HG03159 (cell line): ENCODE measurements around the gene SCAPER.

Source experiments
- ATAC-seq: cut with Tn5 transposase; IDR thresholded peaks from one replicate; pipeline ENCODE4 v1.9.1; 2021; ENCODE audit warnings: mild to moderate bottlenecking, moderate library complexity; ENCODE audit not compliant: unreplicated experiment

SCAPER gene

DNA sequence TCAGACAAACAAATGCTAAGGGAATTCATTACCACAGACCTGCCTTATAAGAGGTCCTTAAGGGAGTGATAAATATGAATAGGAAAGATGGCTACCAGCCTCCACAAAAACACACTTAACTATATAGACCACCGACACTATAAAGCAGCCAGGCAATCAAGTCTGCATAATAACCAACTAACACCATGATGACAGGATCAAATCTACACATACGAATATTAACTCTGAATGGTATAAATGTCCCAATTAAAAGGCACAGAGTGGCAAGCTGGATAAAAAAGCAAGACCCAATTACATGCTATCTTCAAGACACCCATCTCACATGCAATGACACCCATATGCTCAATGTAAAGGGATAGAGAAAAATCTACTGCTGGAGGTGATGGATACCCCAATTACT, 221.1 kb downstream of the SCAPER start:
- no peak for ATAC-seq

- ATAC-seq: no peak
These were observed 222.3 kb downstream of the SCAPER start for GRCh38 chr15:76682833-76683232.

DNA sequence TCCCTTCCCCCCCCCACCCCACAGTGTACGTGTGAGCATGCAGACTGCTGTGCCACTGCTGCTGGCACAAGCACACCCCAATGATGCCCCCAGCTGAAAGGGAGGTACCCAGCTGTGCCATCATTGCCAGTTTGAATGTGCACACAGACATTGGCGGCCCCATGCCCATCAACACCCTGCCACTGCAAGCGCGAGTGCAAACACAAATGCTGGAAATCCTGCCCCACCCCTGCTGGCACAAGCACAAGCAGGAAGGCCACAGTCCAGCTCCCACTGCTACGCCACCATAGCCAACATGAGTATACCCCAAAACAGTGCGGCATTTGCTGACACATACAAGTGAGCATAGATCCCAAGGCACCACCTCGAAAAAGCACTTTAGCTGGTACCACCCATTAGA, 222.9 kb downstream of the SCAPER start:
- ATAC-seq: no peak

GRCh38 chr15:76678766-76679165, 226.4 kb downstream of the SCAPER start:
- no peak for ATAC-seq

DNA sequence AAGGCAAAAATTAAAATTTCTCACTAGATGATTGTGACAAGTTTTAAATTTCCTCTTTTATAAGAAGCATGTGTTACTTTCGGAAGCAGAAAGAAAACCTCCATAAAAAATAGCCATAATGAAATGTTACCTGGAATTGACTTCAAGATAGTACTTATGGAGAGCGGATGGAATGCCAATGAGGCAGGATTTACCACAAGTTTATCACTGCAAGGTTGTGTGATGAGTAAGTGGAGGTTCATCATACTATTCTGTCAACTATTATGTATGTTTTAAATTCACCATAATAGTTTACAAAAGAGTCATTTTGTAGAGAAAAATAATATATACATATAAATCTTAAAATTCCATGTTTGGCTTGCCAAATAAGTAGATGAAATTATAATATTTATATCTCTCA, 230.3 kb downstream of the SCAPER start:
- no peak for ATAC-seq

DNA sequence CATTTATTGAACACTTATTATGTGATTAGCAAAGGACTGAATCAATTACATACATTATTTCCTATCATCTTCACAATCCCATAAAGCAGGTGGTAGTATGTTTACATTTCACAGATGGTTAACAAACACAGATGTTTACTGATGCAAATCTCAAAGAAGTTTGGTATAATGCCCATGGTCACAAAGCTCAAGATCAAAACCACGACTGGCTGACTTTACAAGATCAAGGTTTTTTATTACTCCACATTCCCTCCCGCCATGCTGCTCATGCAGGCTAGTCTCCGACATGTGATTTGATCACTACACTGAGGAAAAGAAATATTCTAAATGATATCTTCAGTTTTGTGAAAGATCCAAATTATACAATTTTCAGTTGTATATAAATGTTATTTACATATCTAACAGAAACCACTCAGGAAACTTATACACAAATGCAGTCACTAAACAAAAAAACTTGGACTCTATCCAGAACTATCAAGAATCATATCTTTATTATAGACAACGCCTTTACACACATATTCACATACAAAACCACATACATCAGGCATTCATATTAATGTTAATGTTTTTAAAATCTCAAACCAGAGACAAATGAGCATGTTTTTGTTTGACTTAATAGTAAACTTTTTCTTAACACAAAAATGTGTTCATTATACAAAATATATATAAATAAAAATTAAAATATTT, 235.5 kb downstream of the SCAPER start:
- ATAC-seq: no peak

- no peak for ATAC-seq
These were observed 236.2 kb downstream of the SCAPER start for GRCh38 chr15:76668900-76669299.

DNA sequence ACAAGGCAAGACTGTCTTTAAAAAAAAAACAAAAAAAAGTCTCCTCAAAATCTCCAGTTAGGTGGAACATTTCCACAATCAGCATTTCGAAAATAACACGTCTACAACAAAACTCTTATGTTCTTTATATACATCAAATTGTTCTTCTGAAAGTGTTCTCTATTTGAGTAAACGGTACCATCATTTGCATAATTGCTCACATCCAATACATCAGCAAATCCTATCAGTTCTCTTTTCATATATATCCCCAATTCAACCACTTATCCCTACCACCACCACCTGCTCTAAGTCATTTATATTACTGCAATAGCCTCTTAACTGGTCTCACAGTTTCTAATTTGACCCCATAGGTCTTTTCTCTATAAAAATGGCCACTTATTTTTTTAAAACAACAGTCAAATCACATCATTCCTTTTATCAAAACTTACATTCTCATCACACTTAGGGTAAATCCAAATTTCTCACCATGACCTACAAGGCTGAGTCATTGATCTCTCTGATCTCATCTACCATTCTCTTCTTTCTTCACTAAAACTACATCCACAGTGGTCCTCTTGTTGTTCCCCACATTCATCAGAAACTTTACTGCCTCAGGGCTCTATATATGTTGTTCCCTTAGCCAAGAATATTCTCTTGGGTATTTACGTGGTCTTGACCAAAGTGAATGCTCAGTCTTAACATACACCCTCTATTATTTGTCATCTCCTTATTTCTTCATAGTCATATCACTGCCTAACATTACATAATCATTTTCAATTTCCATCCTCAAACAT, 237.0 kb downstream of the SCAPER start:
- no peak for ATAC-seq

DNA sequence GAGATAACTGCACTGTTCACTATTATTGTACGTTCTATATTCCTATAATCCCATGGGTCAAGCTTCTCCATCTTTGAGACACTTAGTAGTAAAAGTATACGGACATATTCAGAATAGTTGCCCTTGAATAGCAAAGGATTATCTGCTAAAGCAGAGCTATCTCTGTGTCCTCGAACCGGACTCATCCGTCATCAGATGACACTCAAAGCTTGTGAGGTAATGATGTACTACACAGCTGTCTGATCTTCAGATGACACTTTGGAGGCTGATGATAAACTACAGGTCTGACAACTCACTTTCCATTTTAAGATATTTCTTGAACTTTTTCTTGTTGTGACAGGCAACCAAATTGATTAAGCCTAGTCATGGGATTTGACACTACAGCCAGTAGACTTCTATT, 240.2 kb downstream of the SCAPER start:
- ATAC-seq: no peak

DNA sequence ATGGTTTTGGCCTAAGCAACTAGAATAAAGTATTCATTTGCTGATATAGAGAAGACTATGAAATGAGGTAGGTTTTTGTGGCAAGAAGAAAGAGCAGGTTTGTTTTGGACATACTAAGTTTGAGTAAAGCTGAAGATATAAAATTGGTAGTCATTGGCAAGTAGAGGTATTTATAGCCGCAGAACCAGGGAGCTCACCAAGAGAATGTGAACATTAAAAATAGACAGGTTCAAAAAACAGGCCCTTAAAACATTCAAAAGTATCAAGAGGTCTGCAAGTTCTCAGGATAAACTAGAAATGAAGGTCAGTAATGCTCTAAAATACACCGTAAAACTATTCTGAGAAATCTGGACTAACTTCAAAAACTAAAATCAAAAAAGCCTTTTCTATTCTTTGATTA, 240.7 kb downstream of the SCAPER start:
- ATAC-seq: no peak

DNA sequence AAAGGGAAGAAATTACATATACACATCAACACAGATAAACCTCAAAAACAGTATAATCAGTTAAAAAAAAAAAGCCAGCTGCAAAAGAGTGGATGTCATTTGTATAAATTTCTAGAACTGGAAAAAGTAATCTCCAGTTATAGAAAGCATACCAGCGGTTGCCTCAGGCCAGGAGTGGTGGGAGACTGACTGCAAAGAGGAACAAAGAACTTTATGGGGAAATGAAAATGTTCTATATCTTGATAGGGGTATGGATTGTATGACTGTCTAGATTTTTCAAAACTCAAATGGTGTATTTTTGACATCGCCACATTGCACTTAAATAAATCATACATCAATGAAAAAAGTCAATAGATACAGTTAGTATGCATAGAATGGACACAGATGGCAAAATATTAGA, 241.6 kb downstream of the SCAPER start:
- ATAC-seq: no peak

GRCh38 chr15:76648732-76649444, 256.3 kb downstream of the SCAPER start:
- ATAC-seq: no peak

GRCh38 chr15:76647612-76648011, 257.5 kb downstream of the SCAPER start:
- no peak for ATAC-seq

DNA sequence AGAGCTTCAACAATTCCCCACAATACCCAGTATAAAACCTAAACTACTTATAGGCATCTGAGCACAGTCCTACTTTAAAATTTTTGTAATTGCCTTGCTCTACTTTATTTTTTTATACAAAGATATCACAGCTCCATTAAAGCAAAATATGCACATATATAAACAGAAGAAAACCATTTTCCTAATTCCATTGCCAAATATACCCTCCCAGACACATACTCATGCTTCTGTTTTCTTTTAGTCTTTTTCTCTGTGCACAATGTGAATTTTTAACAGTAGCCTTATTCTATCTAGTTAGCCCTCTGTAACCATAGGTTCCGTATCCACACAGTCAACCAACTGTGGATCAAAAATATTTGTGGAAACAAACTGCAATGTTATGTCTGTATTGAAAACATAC, 260.5 kb downstream of the SCAPER start:
- no peak for ATAC-seq

- ATAC-seq: no peak
These were observed 262.5 kb downstream of the SCAPER start for GRCh38 chr15:76642671-76643070.

DNA sequence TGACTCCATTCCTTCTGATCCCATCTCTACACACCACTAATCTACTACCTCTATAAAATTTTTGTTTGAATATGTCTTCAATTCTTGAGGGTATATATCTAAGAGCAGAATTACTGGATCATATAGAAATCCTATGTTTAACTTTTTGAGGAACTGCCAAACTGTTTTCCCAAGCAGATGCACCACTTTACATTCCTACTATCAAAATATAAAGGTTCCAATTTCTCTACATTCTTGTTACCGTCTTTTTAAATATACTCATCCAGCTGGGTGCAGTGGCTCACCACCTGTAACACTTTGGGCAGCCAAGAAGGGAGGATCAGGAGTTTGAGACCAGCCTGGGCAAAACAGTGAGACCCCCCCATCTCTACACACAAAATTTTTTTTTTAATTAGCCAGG, 268.0 kb downstream of the SCAPER start:
- no peak for ATAC-seq

DNA sequence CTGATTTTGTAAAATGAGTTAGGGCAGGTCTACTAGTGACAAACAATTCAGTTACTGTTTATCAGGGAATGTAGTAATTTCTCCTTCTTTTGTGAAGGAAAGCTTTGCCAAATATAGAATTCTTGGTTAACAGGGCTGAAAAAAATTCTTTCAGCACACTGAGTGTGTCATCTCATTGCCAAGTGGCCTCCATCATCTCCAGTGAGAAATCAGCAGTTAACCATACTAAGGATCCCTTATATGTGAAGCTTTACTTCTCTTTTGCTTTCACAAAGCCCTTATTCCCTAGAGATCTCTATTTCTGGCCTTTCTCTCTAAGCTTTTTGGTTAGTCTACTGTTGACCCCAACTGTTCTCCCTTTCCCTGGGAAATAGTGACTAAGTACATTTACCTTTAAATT, 269.1 kb downstream of the SCAPER start:
- ATAC-seq: no peak

- ATAC-seq: no peak
These were observed 278.5 kb downstream of the SCAPER start for GRCh38 chr15:76626611-76627010.

DNA sequence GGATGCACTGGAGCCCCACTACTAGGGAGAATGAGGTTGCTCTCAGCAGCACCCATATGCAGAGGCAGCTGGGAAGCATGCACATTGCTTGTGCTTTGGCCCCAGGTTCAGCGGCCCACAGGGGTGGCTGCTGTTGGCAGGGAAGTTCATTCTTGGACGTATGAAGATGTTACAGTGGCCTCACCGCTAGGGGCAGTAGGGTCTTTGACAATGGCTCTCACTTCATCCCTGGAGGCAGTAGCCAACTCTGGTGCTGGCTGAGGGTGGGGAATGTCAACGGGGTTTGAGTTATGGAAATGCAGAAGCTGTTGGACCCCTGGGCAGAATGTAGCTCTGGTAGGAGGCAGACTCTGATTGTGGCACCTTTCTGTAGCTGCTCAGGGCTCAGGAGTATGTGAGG, 279.9 kb downstream of the SCAPER start:
- no peak for ATAC-seq

DNA sequence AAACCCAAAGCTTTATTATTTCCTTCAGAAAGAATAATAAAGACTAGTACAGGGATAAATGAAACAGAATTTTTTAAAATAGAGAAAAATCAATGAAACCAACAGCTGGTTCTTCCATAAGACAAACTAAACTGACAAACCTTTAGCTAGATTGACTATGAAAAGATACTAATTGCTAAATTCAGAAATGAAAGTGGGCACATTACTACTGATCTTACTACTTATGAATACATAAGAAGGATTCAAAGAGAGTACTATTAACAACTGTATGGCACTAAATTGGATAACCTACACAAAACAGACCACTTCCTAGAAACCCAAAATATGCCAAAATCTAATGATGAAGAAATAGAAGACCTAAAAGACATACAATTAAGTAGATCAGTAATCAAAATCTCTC, 290.4 kb downstream of the SCAPER start:
- ATAC-seq: no peak

GRCh38 chr15:76588811-76589747, 316.1 kb downstream of the SCAPER start:
- ATAC-seq: no peak
